Measurements from ENCODE around the gene TECPR2.
"Not testable (repeated sequence)": the region's sequence is repeated elsewhere in the genome, so short reads cannot be mapped to it uniquely, and the experiment has no call there.

Gene TECPR2

GRCh38 chr14:102330806-102331205, 31.9 kb upstream of the TECPR2 start:
- no peak for DNase-seq (ENCODE audit: low spot score)

GRCh38 chr14:102333390-102333789, 29.4 kb upstream of the TECPR2 start:
- DNase-seq (ENCODE audit: low spot score), result no peak

GRCh38 chr14:102333795-102334705, 28.7 kb upstream of the TECPR2 start:
- DNase-seq (ENCODE audit: low spot score), result no peak

DNA sequence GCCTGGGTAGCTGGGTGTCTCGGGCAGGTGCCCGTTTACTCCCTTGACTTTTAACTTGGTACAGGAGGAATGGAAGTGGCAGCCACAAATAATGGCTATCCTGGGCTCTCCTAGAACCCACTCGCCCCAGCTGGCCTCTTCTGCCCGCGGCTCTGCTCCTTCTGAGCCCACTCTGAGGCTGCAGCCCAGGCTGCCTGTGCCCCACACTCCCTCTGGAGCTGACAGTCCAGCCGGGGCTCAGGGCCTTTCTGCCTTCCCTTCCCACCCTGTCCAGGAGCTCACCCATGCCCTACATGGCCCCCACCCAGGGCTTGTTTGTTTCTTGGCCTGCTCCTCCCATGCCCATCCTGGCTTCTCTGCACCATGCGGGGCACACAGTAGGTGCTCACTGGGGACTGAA, 27.6 kb upstream of the TECPR2 start:
- DNase-seq (ENCODE audit: low spot score), result no peak

- DNase-seq (ENCODE audit: low spot score), result no peak
Measured at GRCh38 chr14:102338724-102339123, 24.0 kb upstream of the TECPR2 start.

- DNase-seq (ENCODE audit: low spot score), result no peak
Measured at GRCh38 chr14:102341566-102341965, 21.2 kb upstream of the TECPR2 start.

GRCh38 chr14:102342238-102342637, 20.5 kb upstream of the TECPR2 start:
- DNase-seq (ENCODE audit: low spot score), result no peak

- no peak for DNase-seq (ENCODE audit: low spot score)
Measured at GRCh38 chr14:102344084-102344483, 18.7 kb upstream of the TECPR2 start.

- no peak for DNase-seq (ENCODE audit: low spot score)
Measured at GRCh38 chr14:102344485-102344884, 18.3 kb upstream of the TECPR2 start.

DNA sequence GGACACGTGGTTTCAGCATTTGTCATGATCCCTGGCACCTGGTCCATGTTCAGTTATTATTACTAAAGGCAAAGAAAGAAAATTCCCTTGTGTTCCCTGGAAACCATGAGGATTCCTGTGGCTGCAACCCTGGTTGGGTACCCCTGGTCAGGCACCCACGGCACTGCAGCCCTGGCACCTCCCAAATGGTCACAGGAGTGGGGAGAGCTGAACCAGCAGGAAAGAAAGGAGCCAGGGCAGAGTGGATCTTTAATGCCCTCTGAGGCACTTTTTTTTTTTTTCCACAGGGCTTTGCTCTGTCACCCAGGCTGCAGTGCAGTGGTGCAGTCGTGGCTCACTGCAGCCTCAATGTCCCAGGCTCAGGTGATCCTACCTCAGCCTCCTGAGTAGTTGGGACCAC, 17.5 kb upstream of the TECPR2 start:
- no peak for DNase-seq (ENCODE audit: low spot score)

DNA sequence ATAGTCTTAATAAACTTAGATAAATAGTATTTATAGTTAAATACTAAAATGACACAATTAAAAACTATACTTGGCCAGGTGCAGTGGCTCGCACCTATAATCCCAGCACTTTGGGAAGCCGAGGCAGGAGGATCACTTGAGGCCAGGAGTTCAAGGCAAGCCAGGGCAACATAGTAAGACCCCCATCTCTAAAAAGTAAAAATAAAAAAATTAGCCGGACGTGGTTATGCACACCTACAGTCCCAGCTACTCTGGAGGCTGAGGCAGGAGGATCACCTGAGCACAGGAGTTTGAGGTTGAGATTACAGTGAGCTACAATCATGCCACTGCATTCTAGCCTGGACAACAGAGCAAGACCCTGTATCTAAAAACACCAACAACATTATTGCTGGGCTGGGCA, 16.1 kb upstream of the TECPR2 start:
- DNase-seq (ENCODE audit: low spot score), result no peak

DNA sequence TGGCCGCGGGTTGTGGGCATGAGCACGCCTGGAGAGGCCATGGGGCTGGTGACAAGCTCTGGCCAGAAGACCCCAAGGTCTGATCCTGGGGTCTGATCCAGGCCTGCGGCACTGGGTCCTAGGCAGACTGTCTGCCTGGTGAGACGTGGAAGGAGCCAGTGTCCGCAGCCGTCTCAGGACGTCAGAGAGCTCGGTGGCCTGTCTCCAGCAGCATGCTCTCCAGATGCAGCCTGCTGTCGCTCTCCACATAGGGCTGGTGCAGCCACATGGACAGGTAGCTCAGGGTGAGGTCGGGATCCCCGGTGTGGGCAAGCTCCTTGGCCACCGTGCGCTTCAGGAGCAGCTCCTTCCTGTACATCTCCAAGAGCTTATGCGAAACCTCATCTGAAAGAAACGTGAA, 14.4 kb upstream of the TECPR2 start:
- no peak for DNase-seq (ENCODE audit: low spot score)

GRCh38 chr14:102351023-102351422, 11.7 kb upstream of the TECPR2 start:
- no peak for DNase-seq (ENCODE audit: low spot score)

GRCh38 chr14:102351593-102351992, 11.1 kb upstream of the TECPR2 start:
- not testable (repeated sequence) for DNase-seq (ENCODE audit: low spot score)

GRCh38 chr14:102352213-102352612, 10.5 kb upstream of the TECPR2 start:
- DNase-seq (ENCODE audit: low spot score), result no peak

- DNase-seq (ENCODE audit: low spot score), result no peak
Measured at GRCh38 chr14:102353126-102353619, 9.6 kb upstream of the TECPR2 start.

DNA sequence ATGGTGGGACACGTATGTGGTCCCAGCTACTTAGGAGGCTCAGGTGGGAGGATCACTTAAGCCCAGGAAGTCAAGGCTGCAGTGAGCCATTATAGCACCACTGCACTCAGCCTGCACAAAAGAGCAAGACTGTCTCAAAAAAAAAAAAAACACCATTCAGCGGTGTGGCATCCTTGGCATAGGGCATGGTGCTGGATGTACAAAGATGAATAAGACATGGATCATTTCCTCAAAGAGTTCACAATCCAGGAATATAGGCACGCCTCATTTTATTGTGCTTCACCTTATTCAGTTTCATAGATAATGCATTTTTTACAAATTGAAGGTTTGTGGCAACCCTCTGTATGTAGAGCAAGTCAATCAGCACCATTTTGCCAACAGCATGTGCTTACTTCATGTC, 6.5 kb upstream of the TECPR2 start:
- no peak for DNase-seq (ENCODE audit: low spot score)

GRCh38 chr14:102359341-102359740, 3.4 kb upstream of the TECPR2 start:
- no peak for DNase-seq (ENCODE audit: low spot score)

GRCh38 chr14:102360388-102360787, 2.4 kb upstream of the TECPR2 start:
- no peak for DNase-seq (ENCODE audit: low spot score)

- no peak for DNase-seq (ENCODE audit: low spot score)
Measured at GRCh38 chr14:102362084-102362483, 657 bp upstream of the TECPR2 start.

- DNase-seq (ENCODE audit: low spot score), result no peak
Measured at GRCh38 chr14:102363182-102363943, 622 bp downstream of the TECPR2 start.

DNA sequence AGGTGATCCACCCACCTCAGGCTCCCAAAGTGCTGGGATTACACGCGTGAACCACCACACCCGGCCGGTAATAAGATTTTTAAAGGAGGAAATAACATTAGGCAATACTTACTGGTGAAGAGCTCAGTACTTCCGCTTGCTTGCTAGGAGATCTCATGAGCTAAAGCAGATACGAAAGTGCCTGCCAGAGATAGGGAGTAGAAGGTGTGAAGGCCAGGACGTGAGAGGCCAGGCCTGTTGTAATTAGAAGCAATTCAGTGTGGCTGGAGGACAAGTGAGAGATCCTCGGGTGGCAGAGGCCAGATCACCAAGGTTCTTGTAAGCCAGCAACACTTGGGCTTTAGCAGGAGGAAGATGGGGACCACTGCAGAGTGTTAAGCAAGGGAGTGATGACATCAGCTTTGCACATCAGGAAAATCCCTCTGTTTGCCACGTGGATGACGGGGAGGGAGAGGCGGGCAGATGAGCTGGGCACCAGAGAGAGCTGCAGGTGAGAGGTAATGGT, 7.6 kb downstream of the TECPR2 start:
- no peak for DNase-seq (ENCODE audit: low spot score)

DNA sequence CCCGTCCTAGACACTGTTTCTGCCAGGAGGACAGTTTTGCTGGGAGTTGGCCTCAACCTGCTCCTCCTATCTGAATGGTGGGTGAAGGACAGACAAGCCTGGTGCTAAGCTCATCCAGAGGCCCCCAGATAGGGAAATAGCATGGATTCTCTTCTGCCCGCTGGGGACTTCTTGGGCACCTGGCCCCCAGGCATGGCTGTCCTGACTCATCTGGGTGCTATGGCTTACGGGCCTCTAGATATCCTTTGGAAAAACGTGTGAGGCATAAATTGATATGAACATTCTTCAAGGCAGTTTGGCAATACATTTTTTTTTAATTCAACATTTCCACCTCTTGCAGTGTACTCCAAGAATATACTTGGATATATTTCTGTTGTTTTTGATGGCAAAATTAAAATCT, 8.6 kb downstream of the TECPR2 start:
- DNase-seq (ENCODE audit: low spot score), result no peak
